Sigmoid colon (tissue), 3 donors: ENCODE results near the gene PSMD3.

Experiments
- POLR2A ChIP-seq, 2 donors: fragments of 450-650 bp; IDR thresholded peaks; one replicate each; pipeline ENCODE4 v1.6.1; 2016; ENCODE audit warnings: antibody characterized with exemption in 2 of 2, mild to moderate bottlenecking in 2 of 2, moderate library complexity in 2 of 2
- TF ChIP-seq, protein P1 (sequence below), 4 experiments: fragments of 450-650 bp in 3 of 4; fragments of 200-600 bp in 1 of 4; IDR thresholded peaks; one replicate each; pipeline ENCODE4 v1.5.1; 2016 to 2019; ENCODE audit warnings: antibody characterized with exemption in 4 of 4, mild to moderate bottlenecking in 3 of 4, moderate library complexity in 2 of 4

GRCh38 chr17:39938140-39938869 lies 42.3 kb upstream of the PSMD3 start:
- no peak for TF ChIP-seq POLR2A (IDR thresholded peaks at IDR 0.05)
- TF ChIP-seq, protein P1, sequence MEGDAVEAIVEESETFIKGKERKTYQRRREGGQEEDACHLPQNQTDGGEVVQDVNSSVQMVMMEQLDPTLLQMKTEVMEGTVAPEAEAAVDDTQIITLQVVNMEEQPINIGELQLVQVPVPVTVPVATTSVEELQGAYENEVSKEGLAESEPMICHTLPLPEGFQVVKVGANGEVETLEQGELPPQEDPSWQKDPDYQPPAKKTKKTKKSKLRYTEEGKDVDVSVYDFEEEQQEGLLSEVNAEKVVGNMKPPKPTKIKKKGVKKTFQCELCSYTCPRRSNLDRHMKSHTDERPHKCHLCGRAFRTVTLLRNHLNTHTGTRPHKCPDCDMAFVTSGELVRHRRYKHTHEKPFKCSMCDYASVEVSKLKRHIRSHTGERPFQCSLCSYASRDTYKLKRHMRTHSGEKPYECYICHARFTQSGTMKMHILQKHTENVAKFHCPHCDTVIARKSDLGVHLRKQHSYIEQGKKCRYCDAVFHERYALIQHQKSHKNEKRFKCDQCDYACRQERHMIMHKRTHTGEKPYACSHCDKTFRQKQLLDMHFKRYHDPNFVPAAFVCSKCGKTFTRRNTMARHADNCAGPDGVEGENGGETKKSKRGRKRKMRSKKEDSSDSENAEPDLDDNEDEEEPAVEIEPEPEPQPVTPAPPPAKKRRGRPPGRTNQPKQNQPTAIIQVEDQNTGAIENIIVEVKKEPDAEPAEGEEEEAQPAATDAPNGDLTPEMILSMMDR (IDR thresholded peaks at IDR 0.05), result no peak
